GM21619 (cell line): ENCODE data around the gene FOXC2.

Experiments used
- ATAC-seq: cut with Tn5 transposase; IDR thresholded peaks from one replicate; pipeline ENCODE4 v1.9.1; 2021; ENCODE audit not compliant: unreplicated experiment

Gene FOXC2

GRCh38 chr16:86610779-86611524 lies 44.3 kb downstream of the FOXC2 start:
- no peak for ATAC-seq

- no peak for ATAC-seq
These were observed 44.9 kb downstream of the FOXC2 start for GRCh38 chr16:86611525-86611855.

GRCh38 chr16:86611941-86612340 lies 45.3 kb downstream of the FOXC2 start:
- no peak for ATAC-seq

GRCh38 chr16:86614699-86615098 lies 48.1 kb downstream of the FOXC2 start:
- no peak for ATAC-seq

- ATAC-seq: no peak
These were observed 50.3 kb downstream of the FOXC2 start for GRCh38 chr16:86616906-86617305.

- ATAC-seq: no peak
These were observed 52.0 kb downstream of the FOXC2 start for GRCh38 chr16:86618431-86619238.
